KMS-11 (cell line): ENCODE results near the gene INTS14.

Source experiments
- H2AFZ ChIP-seq: fragments of 200-600 bp; sonication (generic); 2 replicates; pipeline ENCODE4 v1.6.1; 2016; ENCODE audit warnings: antibody characterized with exemption, mixed run types, low read depth
- H3K27ac ChIP-seq: fragments of 200-600 bp; sonication (generic); 2 replicates; pipeline ENCODE4 v1.6.1; 2016; ENCODE audit warnings: mild to moderate bottlenecking, mixed run types
- H3K27me3 ChIP-seq: fragments of 200-600 bp; sonication (generic); 2 replicates; pipeline ENCODE4 v1.6.1; 2017; ENCODE audit warnings: mild to moderate bottlenecking, low read depth, mixed run types, moderate library complexity; ENCODE audit not compliant: insufficient read depth
- H3K36me3 ChIP-seq: fragments of 200-600 bp; sonication (generic); 2 replicates; pipeline ENCODE4 v1.6.1; 2017; ENCODE audit warnings: mild to moderate bottlenecking, mixed run types; ENCODE audit not compliant: insufficient read depth
- H3K4me1 ChIP-seq: fragments of 200-600 bp; sonication (generic); 2 replicates; pipeline ENCODE4 v1.6.1; 2016; ENCODE audit warnings: mild to moderate bottlenecking, low read depth, mixed run types; ENCODE audit not compliant: poor library complexity, severe bottlenecking
- H3K4me2 ChIP-seq: fragments of 200-600 bp; sonication (generic); 2 replicates; pipeline ENCODE4 v1.7.0; 2016; ENCODE audit warnings: mild to moderate bottlenecking, mixed run types
- H3K4me3 ChIP-seq: fragments of 200-600 bp; sonication (generic); IDR thresholded peaks from 2 replicates; pipeline ENCODE4 v1.6.1; 2017; ENCODE audit warnings: low read depth, low read length, mixed read lengths; ENCODE audit not compliant: insufficient read depth
- H3K79me2 ChIP-seq: fragments of 200-600 bp; sonication (generic); 2 replicates; pipeline ENCODE4 v1.6.1; 2016; ENCODE audit warnings: low read depth, mixed run types; ENCODE audit not compliant: insufficient read depth
- H3K9ac ChIP-seq: fragments of 200-600 bp; sonication (generic); 2 replicates; pipeline ENCODE4 v1.6.1; 2016; ENCODE audit warnings: mild to moderate bottlenecking, mixed run types
- H4K20me1 ChIP-seq: fragments of 200-600 bp; sonication (generic); 2 replicates; pipeline ENCODE4 v1.6.1; 2016; ENCODE audit warnings: mild to moderate bottlenecking, mixed run types; ENCODE audit not compliant: insufficient read depth
- CTCF ChIP-seq: fragments of 200-600 bp; sonication (generic); conservative IDR thresholded peaks from 2 replicates; pipeline ENCODE4 v1.6.1; 2017; ENCODE audit warnings: low read depth, mild to moderate bottlenecking, antibody characterized with exemption, low read length, moderate library complexity, mixed read lengths

Gene INTS14

GRCh38 chr15:65653801-65654521 lies 43.0 kb upstream of the INTS14 start:
- Histone ChIP-seq H3K27ac (no peak overlapping the region), H4K20me1 (no peaks in the 10 kb centered on the region), H3K4me3 (no peak overlapping the region), H3K79me2 (no peaks in the 10 kb centered on the region), H3K4me2 (no peak overlapping the region), H3K9ac (no peak overlapping the region), H3K27me3 (no peaks in the 10 kb centered on the region), H2AFZ (no peak overlapping the region), H3K4me1 (peaks cover 18% of the 10 kb centered on the region), H3K36me3 (no peaks in the 10 kb centered on the region)
- TF ChIP-seq CTCF = no peak

- H3K4me3 ChIP-seq = no peak overlapping the region
- H4K20me1 ChIP-seq = no peaks in the 10 kb centered on the region
- H3K36me3 ChIP-seq = no peaks in the 10 kb centered on the region
- no peaks in the 10 kb centered on the region for H3K27me3 ChIP-seq
- no peaks in the 10 kb centered on the region for H3K79me2 ChIP-seq
- no peak overlapping the region for H3K4me2 ChIP-seq
- no peak overlapping the region for H3K27ac ChIP-seq
- H3K4me1 ChIP-seq = peaks cover 18% of the 10 kb centered on the region
- H3K9ac ChIP-seq = no peak overlapping the region
- no peak for TF ChIP-seq CTCF
- H2AFZ ChIP-seq = no peak overlapping the region
Measured at GRCh38 chr15:65653341-65653740, 42.4 kb upstream of the INTS14 start.

DNA sequence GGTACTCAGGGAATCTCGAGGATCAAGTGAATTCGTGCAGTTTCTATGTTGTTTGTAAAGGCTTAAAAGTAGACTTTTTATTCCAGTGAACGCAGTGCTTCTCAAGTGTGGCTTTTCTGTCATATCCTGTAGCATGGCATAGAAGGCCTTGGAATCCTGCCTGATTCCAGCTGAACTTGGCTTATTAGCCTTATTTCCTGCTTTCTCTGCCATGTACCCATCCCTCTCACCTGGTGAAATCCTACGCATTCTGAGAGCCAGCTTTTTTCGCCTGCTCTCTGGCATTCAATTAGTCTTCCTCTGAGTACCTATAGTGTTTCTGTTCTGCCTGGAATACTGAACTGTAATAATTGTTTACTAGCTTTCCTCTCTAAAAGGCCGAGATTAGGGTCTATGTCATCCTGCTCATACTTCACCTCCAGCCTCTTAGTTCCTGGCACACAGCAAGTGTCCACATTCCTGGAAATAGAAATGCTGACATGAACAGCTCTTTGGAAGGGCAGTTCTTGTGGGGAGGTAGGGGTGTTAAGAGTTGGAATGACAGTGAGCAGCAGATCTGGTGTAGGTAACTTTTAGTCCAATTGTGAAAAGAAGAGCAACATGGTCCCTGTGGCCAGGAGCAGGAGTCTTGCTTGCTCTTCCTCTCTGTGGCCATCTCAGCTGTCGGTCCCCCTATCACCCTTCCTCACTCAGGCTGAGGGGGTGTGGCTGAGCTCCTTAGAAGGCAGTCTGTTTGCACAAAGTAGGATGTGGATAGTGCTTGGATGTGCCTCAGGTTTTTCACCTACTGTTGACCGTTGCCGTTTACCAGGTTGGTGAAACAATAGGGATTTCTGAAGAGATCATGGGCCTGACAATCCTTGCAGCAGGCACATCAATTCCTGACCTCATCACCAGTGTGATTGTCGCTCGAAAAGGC lies 41.2 kb upstream of the INTS14 start:
- no peak overlapping the region for H3K9ac ChIP-seq
- no peak overlapping the region for H2AFZ ChIP-seq
- H3K27me3 ChIP-seq = no peaks in the 10 kb centered on the region
- no peaks in the 10 kb centered on the region for H3K79me2 ChIP-seq
- H3K4me1 ChIP-seq = peaks cover 18% of the 10 kb centered on the region
- H3K36me3 ChIP-seq = no peaks in the 10 kb centered on the region
- no peak overlapping the region for H3K4me3 ChIP-seq
- H3K27ac ChIP-seq = no peak overlapping the region
- H3K4me2 ChIP-seq = no peak overlapping the region
- TF ChIP-seq CTCF = no peak
- no peaks in the 10 kb centered on the region for H4K20me1 ChIP-seq

DNA sequence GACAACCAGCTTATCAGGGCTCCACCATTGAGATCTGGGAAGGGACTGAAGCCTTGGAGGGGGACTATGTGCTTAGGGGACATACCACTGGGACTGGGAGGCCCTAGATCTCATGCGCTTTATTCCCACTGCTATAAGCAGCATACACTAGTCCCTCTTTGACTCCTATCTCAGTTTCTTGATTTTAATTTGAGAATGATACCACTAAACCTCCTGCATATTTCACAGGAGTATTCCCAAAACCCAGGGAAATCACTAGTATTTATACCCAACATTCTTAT lies 40.1 kb upstream of the INTS14 start:
- Histone ChIP-seq H2AFZ (no peak overlapping the region), H3K4me2 (peak overlapping the region; percentile 74; the same call in 1 of the 2 replicates), H3K9ac (no peak overlapping the region), H3K36me3 (no peaks in the 10 kb centered on the region), H4K20me1 (no peaks in the 10 kb centered on the region), H3K27me3 (no peaks in the 10 kb centered on the region), H3K4me1 (peaks cover 18% of the 10 kb centered on the region), H3K4me3 (no peak overlapping the region), H3K27ac (no peak overlapping the region), H3K79me2 (no peaks in the 10 kb centered on the region)
- no peak for TF ChIP-seq CTCF
